Astrocyte (in vitro differentiated cells and primary cell): ENCODE results near the gene CEP128.

Experiments
- CTCF ChIP-seq: IDR thresholded peaks from 2 replicates; pipeline ENCODE4 v1.5.1; 2011; ENCODE audit warnings: low read depth, mild to moderate bottlenecking, inconsistent platforms, low read length, moderate library complexity; ENCODE audit not compliant: insufficient read depth
- EZH2 ChIP-seq: IDR thresholded peaks from 2 replicates; pipeline ENCODE4 v1.6.1; 2012; ENCODE audit warnings: mild to moderate bottlenecking, low read length, inconsistent platforms; ENCODE audit not compliant: insufficient read depth

- TF ChIP-seq CTCF (no peak), EZH2 (no peak)
Observed at GRCh38 chr14:80901260-80901659, 40.3 kb downstream of the CEP128 start.
